HG03095 (cell line): ENCODE results near the gene ULK4.

Experiments used
- ATAC-seq: cut with Tn5 transposase; IDR thresholded peaks from one replicate; pipeline ENCODE4 v1.9.1; 2021; ENCODE audit warnings: moderate library complexity; ENCODE audit not compliant: unreplicated experiment

The ULK4 gene

DNA sequence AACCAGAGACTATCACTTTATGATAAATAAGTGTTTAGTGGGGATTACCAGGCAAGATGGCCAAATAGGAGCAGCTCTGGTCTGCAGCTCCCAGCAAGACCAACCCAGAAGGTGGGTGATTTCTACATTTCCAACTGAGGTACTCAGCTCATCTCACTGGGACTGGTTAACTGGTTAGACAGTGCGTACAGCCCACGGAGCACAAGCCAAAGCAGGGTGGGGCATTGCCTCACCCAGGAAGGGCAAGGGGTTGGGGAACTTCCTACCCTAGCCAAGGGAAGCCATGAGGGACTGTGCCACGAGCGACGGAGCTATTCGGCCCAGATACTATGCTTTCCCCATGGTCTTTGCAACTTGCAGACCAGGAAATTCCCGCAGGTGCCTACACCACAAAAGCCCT lies 591.6 kb downstream of the ULK4 start:
- no peak for ATAC-seq

DNA sequence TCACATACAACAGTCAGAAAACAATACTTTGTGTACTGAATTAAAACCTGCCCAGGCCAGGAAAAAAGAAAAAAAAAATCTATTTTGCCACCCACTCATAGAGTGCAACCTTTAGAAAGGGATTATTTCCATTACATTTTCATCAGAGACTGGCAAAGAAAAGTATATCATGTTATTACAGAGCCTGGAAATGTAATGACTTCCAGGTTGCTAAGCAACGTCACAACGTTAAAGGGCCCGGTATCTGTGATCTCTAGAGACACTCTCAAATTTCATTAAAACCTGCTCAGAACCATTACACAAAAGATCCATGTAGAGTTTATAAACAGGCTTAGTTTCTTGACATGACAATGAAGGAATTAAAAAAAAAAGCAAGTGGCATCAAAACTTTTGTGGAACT lies 592.1 kb downstream of the ULK4 start:
- no peak for ATAC-seq

DNA sequence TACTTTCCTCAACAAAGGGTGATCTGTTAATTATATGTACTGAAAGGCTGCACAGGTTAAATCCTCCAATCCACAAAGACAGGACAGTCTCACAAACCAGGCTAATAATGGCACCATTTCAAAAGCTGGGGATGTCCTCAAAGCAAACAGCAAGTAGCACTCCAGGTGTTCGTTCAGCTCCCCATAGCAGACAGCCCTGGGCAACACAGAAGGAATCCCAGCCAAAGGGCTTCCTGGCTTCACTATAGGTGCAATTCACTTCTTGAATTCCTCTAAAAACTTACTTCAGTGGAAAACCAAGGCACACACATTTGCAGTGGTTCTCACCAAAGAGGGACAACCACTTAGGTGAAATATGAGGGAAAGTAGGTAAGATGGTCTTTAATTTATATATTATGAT lies 595.9 kb downstream of the ULK4 start:
- no peak for ATAC-seq

DNA sequence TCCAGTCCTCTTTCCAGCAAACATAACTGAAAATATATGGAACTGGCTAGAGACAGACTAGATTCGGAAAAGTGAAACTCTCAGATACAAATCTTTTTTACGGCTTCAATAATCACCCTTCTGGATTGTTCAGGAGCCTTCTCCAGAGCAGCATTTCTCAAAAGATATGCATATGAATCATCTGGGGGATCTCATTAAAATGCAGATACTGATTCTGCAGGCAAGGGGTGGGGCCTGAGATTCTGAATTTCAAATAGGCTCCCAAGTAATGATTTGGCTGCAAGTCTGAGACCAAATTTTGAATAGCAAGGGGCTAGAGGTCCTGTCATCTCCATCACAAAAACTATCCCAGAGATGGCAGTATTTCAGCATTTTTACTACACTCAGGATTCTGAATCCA lies 597.2 kb downstream of the ULK4 start:
- no peak for ATAC-seq

DNA sequence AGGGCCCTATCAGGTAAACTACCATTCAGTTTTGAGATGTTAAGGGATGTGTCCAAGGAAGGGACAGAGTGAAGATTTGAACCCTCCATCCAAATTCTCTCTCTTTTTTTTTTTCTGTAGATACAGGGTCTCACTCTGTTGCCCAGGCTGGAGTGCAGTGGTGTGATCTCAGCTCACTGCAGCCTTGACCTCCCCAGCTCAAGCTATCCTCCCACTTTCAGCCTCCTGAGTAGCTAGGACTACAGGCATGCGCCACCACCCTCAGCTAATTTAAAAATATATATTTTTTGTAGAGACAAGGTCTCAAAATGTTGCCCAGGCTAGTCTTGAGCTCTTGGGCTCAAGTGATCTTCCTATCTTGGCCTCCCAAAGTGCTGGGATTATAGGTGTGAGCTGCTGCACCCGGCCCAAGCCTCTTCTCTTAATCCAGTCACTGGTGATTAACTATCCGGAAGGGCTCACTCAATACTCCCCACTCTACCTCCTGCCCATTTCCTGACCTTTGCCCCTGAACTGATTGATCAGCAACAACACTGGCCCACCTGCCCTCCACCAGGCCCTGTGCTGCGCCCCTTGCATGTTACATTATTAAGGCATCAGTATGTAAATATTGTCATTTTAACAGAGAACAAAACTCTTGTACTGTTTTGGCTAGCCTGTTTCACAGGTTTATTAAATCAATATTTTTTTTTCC lies 597.9 kb downstream of the ULK4 start:
- ATAC-seq: no peak

DNA sequence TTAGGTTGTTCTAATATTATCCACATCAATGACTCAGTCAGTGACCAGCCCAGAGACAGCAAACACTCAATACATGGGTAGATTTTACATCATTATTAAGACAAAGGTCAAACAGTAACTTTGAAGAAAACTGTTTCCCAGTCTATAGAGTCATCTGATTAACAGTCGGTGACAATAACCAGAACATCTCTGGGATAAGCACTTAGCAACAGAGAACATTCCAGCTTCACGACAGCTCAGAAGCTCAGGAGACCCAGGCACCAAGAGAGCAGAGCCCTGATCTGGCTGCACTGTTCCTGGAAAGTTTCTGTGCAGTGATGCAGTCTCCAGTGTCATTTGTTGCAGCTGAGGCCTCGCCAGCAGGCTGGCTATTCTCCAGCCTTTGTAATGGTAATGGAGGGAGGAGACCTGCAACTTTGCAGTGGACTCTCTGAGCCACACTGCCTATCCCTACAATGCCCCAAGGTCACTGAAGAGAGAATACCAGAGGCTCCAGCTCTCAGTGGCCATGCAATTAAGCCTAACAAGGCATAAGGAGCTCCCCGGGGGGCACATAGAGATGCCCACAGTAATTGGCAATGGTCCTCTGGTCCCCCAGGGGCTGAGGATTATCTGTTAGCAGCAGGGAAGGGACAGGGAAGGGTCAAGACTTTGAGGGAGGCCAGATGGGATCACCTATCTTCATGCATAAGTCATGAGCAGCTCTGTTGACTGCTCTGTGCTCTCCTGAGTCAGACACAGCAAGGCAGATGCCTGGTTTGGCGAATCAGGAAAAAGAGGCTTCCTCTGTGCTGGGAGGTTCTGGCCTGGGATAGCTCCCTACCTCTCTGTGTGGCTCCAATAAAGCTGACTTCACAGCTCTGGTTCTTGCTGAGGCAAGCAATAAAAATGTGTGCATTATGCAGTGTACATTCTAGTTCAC lies 599.0 kb downstream of the ULK4 start:
- ATAC-seq: no peak

DNA sequence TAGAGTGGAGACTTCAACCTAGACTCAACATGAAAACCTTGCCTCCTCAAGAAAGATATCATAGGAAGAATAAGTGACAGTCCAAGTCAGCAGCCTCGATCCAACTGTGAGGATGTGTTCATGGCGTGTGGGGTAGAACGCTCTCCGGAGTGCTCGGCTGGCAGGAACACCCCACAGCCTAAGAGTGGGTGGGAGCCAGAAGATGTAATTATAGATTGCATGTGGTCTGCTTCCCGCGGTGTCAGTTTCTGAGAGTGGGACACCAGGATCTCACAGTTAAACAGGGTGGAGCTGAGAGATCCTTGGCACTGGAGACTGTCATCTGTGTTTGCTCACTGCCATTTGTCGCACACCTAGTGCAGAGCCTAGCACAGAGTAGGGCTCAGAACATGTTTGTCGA lies 604.6 kb downstream of the ULK4 start:
- no peak for ATAC-seq

DNA sequence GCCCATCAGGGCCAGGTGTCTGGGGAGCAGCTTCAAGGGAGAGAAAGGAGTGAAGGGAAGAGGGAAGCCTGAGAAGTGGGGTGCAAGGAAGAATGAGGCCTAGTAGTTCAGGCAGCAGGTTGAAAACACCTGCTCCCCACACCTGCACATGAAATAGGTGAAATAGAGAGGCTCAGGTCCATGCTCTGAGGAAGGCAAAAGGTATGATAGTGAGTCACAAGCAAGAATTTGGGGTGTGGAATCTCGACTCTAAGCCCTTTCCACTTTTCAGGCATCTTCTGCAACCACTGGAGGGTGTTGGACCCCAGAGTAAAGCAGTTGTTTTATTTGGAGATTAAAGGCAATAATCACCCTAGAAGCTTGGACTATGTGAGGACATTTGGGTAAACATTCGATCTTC lies 605.1 kb downstream of the ULK4 start:
- no peak for ATAC-seq

DNA sequence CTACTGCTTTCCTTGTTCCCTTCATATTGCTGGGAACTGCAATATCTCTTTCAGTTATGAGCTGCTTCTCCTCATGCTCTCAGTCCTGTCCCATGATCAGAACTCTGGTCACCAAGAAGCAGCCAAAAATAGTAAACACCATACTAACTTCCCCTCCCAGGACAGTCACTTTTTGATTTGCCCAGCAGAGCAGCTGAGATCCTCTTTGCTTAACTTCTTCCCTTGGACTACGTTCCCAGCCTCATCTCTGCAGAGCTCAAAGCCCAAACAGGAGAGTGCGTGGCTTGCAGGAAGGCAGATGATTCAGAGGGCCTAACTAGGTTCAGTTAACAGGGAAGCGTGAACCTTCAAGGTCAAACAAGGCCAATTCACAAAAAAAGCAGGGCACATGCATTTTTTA lies 609.4 kb downstream of the ULK4 start:
- no peak for ATAC-seq

DNA sequence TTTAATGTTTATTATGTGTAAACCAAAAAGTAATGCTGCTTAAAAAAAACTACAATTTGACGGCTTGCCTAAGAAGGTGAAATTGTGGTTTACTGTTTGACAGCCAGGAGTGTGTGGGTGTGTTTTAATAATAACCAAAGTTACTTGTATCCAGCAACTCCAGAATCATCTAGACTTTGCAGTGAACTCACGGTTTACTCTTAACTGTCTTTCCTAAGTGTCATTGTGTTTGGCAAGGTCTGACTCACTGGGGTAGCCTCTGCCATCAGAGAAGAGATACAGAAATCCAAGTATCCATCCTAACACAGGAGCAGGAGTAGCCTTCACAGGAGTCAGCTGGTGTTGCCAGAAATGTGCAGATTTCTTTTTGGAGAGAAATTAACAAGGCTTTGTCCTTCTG lies 611.5 kb downstream of the ULK4 start:
- ATAC-seq: no peak

DNA sequence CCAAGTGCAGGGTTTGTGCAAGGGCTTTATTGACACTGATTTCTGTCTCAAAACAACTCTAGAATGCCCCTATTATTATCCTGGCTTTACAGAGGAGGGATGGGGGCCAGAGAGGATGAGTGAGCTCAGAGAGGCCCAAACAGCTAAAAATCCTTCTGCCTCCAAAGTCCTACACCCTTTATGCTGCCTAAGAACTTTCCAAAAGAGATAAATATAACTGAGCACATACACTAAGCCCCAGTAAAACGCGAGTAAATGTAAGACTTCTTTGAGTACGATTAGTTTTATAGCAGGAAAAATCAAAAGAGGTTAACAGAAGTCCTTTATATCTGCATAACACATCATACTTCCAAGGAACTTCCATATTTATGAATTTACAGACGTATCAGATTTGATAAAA lies 613.5 kb downstream of the ULK4 start:
- ATAC-seq: no peak

DNA sequence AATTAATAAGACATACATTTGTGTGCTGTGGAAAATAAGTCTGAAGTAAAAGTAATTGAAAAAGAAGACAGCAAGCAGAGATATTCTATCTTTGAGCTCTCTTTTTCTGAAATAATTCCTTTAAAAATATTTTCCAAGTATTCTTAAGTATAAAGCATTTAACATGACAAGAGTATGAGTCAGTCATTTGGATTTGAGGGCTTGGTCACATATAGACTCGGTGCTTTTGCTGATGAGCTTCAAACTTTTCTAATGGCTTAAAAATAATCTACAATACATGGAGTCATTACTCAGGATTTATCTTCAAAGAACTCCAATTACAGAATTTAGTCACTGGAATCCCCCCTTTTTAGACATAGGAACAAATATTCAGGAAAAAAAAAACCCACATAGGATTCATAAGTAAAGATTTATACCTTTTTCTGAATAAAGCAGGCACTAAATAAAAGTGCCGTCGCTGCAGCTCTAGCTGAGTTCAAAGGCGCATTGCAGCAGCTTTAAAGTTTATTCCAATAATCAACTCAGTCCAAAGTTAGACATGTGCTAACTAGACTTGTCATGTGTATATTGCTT lies 615.1 kb downstream of the ULK4 start:
- ATAC-seq: no peak

DNA sequence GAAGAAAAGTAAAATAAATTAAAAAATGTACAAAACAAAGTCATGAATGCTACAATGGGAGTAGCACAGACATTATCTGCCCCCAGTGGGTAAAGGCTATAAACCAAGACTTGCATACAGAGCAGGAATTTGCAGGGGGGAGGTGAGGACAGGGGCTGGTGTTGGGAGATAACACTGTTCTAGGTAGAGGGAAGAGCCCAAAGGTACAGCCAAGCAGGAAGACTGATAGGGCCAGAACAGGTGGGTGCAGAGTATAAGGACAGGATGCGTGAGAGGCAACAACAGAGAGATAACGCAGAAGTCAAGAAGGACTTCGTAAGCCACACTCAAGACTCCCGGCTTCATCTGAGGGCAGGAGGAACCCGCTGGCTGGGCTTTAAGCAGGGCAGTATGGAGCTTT lies 616.1 kb downstream of the ULK4 start:
- no peak for ATAC-seq

DNA sequence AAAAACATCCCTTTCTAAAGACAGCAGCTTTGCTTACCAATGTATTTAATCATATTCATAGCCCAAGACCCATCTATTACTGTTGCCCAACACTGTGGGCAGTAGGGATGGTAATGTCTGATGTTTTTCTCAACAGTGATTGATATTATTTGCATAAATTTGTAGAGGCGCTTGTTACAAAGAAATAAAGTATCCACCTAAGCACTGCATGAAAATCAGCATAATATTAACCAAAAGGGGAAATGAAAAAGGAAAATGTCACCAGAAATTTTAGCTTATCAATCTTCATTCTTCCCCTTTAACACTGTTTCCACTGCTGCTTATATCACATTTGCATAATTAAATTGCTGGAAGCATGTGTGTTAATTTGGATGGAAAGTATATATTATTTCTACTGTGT lies 622.1 kb downstream of the ULK4 start:
- ATAC-seq: no peak

DNA sequence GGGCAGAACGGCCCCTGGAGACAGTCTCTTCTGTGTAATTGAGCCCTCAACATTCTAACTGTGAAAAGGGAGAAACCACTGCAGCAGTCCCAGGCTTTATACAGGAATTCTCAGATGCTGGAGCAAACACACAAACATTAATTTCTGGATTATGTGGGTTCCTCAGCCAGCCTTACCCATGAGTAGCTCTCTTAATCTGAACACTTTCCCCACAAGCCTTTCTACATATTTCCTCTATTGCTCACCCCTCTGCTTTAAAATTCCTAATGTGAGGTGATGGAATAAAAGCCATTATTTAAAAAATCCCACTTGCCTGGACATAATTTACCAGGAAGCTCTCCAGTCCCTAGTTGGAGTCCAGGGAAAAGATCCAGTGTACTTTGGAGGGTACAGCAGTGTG lies 623.6 kb downstream of the ULK4 start:
- no peak for ATAC-seq

DNA sequence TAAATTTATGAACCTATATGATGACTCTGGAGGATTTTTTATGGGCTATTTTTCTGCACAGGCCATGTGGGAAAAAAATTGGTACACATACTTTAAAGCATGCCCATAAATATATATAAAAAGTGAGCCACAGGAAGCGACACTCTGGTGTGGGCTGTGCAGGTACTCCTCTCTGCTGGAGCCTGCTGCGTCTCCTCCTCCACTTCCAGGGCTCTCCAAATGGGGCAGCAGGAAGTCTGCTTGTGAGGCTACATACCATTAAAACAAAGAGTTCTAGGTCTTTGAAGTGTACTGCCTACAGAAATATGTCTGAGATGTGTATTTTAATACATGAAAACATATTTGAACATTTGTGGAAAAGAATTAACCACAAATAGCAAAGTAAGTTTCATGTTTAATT lies 627.5 kb downstream of the ULK4 start:
- no peak for ATAC-seq

DNA sequence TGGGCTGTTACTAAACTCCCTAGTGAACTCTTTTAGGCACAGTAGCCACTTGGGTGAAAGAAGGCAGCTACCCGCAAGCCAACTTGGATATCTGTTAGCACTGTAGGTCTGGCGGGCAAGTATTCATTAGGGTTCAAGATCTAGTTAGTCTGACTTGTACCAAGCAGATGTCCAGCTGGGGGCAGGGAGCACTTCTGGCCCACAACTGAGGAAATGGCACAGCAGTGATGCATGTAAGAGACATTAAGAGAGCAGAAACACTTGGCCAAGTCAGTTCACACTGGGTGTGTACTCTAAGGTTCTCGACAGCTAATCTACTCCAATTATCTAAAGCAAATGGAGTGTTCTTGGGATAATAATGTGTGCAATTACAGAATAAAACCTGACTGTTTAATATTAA lies 630.9 kb downstream of the ULK4 start:
- no peak for ATAC-seq

DNA sequence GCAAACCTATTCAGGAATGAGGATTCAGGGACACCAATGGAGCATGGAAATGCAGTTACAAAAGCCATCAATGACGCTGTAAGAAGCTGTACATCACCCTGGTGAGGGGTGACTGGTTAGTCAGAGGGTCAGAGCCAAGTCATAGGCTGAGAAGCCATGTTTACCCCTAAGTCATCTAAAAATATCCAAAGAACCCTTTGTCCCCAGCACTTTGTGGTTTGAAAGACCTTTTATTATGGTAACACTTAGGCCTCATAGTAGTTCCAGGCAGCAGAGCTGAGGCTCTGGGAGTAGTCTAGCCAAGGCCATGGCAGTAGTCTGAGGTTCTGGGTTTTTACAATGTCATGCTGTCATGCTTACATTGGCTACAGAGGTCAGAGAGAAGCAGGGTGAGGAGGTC lies 631.4 kb downstream of the ULK4 start:
- no peak for ATAC-seq

DNA sequence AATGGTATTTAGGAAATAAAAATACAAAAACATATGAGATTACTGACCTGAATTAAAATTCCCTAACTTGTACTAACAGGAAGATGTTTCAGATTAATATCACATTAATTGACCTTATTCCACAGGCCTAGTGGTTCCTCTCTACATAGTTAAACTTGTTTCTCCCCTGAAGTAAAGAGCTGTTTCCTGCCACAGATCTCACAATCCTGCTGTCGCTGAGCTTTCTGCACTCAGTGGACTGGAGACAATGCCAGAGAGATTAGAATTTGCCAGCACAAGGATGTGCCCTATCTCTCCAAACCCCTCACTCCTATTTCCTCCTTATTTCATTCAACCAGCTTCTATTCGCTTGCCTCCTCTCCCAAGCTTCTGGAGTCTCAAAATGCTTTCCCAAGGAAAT lies 632.0 kb downstream of the ULK4 start:
- no peak for ATAC-seq

DNA sequence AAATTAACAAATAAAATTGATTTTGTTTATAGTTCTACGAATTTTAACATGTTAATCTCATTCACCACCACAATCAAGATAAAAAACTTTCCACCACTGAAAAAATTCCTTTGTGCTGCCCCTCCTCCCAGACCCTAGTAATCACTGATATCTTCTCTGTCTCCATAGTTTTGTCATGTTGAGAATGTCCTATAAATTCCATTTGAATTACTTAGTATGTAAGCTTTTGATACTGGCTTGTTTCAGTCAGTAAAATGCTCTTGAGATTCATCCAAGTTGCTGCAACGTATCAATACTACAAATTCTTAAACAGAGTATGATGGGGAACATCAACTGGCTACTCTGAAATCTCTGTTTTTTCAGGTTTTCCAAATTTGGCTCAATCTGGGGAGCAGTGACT lies 633.0 kb downstream of the ULK4 start:
- ATAC-seq: no peak

DNA sequence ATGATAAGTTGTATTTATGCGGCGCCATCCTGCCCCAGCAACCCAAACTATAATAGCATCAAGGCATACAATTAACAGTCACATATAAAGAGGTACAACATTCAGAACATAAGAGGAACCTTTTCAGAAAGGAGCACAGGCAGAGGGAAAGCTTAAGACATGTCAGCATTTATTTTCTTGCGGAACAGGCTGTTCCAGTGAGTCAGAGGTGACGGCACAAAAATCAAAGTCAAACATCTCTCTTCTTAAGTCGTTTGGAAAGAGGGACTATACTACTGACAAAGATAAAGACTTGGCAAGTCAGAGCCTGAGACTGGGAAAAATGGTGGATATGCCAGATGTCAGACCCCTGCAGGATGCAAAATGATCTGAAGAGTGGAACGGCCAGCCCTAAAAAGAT lies 634.2 kb downstream of the ULK4 start:
- no peak for ATAC-seq

DNA sequence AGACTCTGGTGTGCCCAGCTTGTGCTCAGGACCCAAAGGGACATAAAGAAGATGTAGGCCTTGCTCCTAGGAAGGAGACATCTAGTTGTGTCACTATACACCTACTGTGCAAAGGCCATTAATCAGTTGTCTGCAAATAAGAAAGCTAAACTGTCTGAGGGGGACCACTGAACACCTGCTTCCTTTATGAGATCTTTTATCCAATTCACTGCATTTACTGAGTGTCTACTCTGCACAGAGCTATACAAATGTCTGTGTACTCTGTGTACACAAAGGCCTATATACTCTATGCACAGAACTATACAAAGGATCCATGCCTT lies 637.8 kb downstream of the ULK4 start:
- ATAC-seq: no peak
